K562 (cell line): Measurements from ENCODE around the gene POU2F1. TPM values are rescaled to one million over a fixed set of nuclear protein-coding genes. Genes with fewer than 3 reads are reported as not detected.

Experiments used
- ARID1B ChIP-seq: fragments of 450-650 bp; IDR thresholded peaks from 2 replicates; pipeline ENCODE4 v1.6.1; 2016; ENCODE audit warnings: antibody characterized with exemption, mild to moderate bottlenecking, inconsistent platforms
- CTBP1 ChIP-seq: fragments of 450-650 bp; IDR thresholded peaks from 2 replicates; pipeline ENCODE4 v1.6.1; 2016; ENCODE audit warnings: borderline replicate concordance
- MYC ChIP-seq, 2 experiments: fragments of 250-450 bp in 1 of 2; sonication (Bioruptor Pico) in 1 of 2; IDR thresholded peaks; 2 replicates each; pipeline versions ENCODE4 v1.5.1 to v1.6.1; 2012 to 2021; ENCODE audit warnings: low read depth in 2 of 2, borderline replicate concordance in 1 of 2, improper control_type of control experiment in 1 of 2, low read length in 1 of 2, mild to moderate bottlenecking in 1 of 2, moderate library complexity in 1 of 2
- NCOA4 ChIP-seq: fragments of 450-650 bp; IDR thresholded peaks from 2 replicates; pipeline ENCODE4 v1.6.1; 2018; ENCODE audit warnings: mild to moderate bottlenecking; ENCODE audit not compliant: partially characterized antibody
- PHF20 ChIP-seq: fragments of 450-650 bp; IDR thresholded peaks from 2 replicates; pipeline ENCODE4 v1.6.1; 2018; ENCODE audit not compliant: partially characterized antibody
- PTRF ChIP-seq: fragments of 450-650 bp; IDR thresholded peaks from 2 replicates; pipeline ENCODE4 v1.6.1; 2016; ENCODE audit warnings: mild to moderate bottlenecking, missing genetic modification characterization, missing compliant biosample characterization
- RBM15 ChIP-seq: fragments of 200-400 bp; formaldehyde crosslinking; IDR thresholded peaks from 2 replicates; pipeline ENCODE4 v1.6.1; 2018; ENCODE audit warnings: mild to moderate bottlenecking, low read length, moderate library complexity; ENCODE audit not compliant: insufficient read depth
- SAFB ChIP-seq: fragments of 200-400 bp; formaldehyde crosslinking; IDR thresholded peaks from 2 replicates; pipeline ENCODE4 v1.6.1; 2017; ENCODE audit warnings: low read depth, low read length, borderline replicate concordance
- TAL1 ChIP-seq: fragments of 450-650 bp; IDR thresholded peaks from 2 replicates; pipeline ENCODE4 v1.6.1; 2016; ENCODE audit warnings: mild to moderate bottlenecking
- TEAD4 ChIP-seq, 2 experiments: sonication (generic) in 1 of 2; formaldehyde crosslinking in 1 of 2; IDR thresholded peaks; 2 replicates each; pipeline versions ENCODE4 v1.6.1 to v1.8.0; 2012 to 2022; ENCODE audit warnings: borderline replicate concordance in 1 of 2, inconsistent platforms in 1 of 2, low read length in 1 of 2, mild to moderate bottlenecking in 1 of 2, missing genetic modification reagents in 1 of 2
- ZNF347 ChIP-seq: fragments of 450-650 bp; formaldehyde crosslinking; IDR thresholded peaks from 2 replicates; pipeline ENCODE4 v1.4.0; 2020; ENCODE audit warnings: low read depth, mild to moderate bottlenecking, moderate library complexity
- ZNF584 ChIP-seq: fragments of 200-800 bp; sonication (Bioruptor generic); IDR thresholded peaks from 2 replicates; pipeline ENCODE4 v1.6.1; 2016; ENCODE audit warnings: low read depth, mild to moderate bottlenecking, missing genetic modification characterization, missing compliant biosample characterization
- ZNF766 ChIP-seq: fragments of 200-800 bp; sonication (Bioruptor generic); conservative IDR thresholded peaks from 2 replicates; pipeline ENCODE4 v1.6.1; 2016; ENCODE audit warnings: missing genetic modification characterization, missing compliant biosample characterization
- ZNF785 ChIP-seq: fragments of 250-450 bp; sonication (Bioruptor Pico); IDR thresholded peaks from 2 replicates; pipeline ENCODE4 v1.4.0; 2020; ENCODE audit warnings: mild to moderate bottlenecking
- ZNF830 ChIP-seq: fragments of 250-450 bp; sonication (Bioruptor Pico); IDR thresholded peaks from 2 replicates; pipeline ENCODE4 v1.5.0; 2021; ENCODE audit warnings: mild to moderate bottlenecking
- ZSCAN32 ChIP-seq: fragments of 450-650 bp; formaldehyde crosslinking; IDR thresholded peaks from 2 replicates; pipeline ENCODE4 v1.4.0; 2020; ENCODE audit warnings: mild to moderate bottlenecking, moderate library complexity
- polyA plus RNA-seq, 8 experiments: library from polyadenylated mRNA; depleted of rRNA in 4 of 8; stranded (reverse) in 5 of 8; unstranded in 3 of 8; fragments of >200 nt; fragmentation: Nextera tagmentation in 2 of 8; fragmentation: Illumina TruSeq in 1 of 8; extraction: Ambion mirVana in 2 of 8; extraction: Trizol in 1 of 8; gene quantifications; 2 replicates each; pipeline versions ENCODE4 v1.2.1 to v1.2.3, GENCODE V29; 2011 to 2014; ENCODE audit warnings: inconsistent platforms in 1 of 8, missing spikeins in 1 of 8
- total RNA-seq, 7 experiments: library from RNA; depleted of rRNA in 6 of 7; stranded (reverse); fragments of >200 nt in 6 of 7; fragmentation: Illumina TruSeq in 2 of 7; extraction: Trizol in 2 of 7; gene quantifications; 2 replicates each; pipeline versions ENCODE4 v1.2.1 to v1.2.3, GENCODE V29; 2011 to 2021; ENCODE audit warnings: low replicate concordance in 1 of 7
- TF ChIP-seq, protein P1 (sequence below): sonication (generic); formaldehyde crosslinking; IDR thresholded peaks from 2 replicates; pipeline ENCODE4 v1.8.0; 2022; ENCODE audit warnings: mild to moderate bottlenecking, missing genetic modification reagents
- TF ChIP-seq, protein P2 (sequence below): fragments of 450-650 bp; IDR thresholded peaks from 2 replicates; pipeline ENCODE4 v1.6.1; 2016; ENCODE audit warnings: mild to moderate bottlenecking, moderate library complexity

POU2F1 gene
- total and polyA plus RNA-seq, 9 of the 15 experiments (the other 6 are each of a cell fraction or from before 2014, with no cell fraction given): 2.6 to 22.3 (median 8.8) TPM

DNA sequence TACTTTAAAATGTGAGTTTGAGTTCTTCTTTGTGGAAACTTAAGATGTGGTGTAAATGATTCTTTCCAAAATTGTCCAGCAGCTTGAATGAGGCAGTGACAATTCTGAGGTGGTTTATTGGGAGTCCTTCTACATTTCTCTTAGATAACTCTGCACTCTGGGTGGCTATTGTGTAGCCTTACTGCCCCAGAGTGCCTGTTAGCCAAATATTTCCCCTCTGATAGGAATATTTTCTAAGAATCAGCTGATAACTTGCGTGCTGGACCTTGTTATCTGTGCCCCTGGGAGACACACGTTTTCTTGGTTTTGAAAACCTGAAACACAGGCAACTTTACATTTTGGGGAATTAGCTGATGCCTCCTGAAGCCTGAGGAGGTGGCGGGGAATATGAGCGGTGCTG is 206.0 kb downstream of the POU2F1 start (continued):
- TF ChIP-seq SAFB (no peak), MYC (IDR thresholded peaks at IDR 0.05; ENCODE audit: low read depth, low read length) (peak; percentile 27; the same call in 1 of the 2 replicates), MYC (CRISPR knock-in tag; IDR thresholded peaks at IDR 0.05; ENCODE audit: borderline replicate concordance, low read depth) (no peak), CTBP1 (peak; percentile 22; the same call in 1 of the 2 replicates), PHF20 (no peak), ZSCAN32 (no peak), ZNF785 (no peak), ZNF830 (CRISPR knock-in tag) (no peak), TEAD4 (IDR thresholded peaks at IDR 0.05; ENCODE audit: low read length) (peak; percentile 59; the same call in 1 of the 2 replicates), TEAD4 (CRISPR knock-in tag; IDR thresholded peaks at IDR 0.05; ENCODE audit: borderline replicate concordance) (no peak), TAL1 (peak; percentile 28; the same call in 1 of the 2 replicates), ZNF347 (CRISPR knock-in tag) (no peak), RBM15 (no peak), ARID1B (peak; percentile 66), ZNF766 (CRISPR knock-in tag) (peak; percentile 75; the same call in 1 of the 2 replicates), ZNF584 (no peak), PTRF (tag) (no peak), NCOA4 (no peak)
- TF ChIP-seq, protein P1, sequence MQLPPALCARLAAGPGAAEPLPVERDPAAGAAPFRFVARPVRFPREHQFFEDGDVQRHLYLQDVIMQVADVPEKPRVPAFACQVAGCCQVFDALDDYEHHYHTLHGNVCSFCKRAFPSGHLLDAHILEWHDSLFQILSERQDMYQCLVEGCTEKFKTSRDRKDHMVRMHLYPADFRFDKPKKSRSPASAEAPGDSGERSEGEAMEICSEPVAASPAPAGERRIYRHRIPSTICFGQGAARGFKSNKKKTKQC: no peak
- TF ChIP-seq, protein P2, sequence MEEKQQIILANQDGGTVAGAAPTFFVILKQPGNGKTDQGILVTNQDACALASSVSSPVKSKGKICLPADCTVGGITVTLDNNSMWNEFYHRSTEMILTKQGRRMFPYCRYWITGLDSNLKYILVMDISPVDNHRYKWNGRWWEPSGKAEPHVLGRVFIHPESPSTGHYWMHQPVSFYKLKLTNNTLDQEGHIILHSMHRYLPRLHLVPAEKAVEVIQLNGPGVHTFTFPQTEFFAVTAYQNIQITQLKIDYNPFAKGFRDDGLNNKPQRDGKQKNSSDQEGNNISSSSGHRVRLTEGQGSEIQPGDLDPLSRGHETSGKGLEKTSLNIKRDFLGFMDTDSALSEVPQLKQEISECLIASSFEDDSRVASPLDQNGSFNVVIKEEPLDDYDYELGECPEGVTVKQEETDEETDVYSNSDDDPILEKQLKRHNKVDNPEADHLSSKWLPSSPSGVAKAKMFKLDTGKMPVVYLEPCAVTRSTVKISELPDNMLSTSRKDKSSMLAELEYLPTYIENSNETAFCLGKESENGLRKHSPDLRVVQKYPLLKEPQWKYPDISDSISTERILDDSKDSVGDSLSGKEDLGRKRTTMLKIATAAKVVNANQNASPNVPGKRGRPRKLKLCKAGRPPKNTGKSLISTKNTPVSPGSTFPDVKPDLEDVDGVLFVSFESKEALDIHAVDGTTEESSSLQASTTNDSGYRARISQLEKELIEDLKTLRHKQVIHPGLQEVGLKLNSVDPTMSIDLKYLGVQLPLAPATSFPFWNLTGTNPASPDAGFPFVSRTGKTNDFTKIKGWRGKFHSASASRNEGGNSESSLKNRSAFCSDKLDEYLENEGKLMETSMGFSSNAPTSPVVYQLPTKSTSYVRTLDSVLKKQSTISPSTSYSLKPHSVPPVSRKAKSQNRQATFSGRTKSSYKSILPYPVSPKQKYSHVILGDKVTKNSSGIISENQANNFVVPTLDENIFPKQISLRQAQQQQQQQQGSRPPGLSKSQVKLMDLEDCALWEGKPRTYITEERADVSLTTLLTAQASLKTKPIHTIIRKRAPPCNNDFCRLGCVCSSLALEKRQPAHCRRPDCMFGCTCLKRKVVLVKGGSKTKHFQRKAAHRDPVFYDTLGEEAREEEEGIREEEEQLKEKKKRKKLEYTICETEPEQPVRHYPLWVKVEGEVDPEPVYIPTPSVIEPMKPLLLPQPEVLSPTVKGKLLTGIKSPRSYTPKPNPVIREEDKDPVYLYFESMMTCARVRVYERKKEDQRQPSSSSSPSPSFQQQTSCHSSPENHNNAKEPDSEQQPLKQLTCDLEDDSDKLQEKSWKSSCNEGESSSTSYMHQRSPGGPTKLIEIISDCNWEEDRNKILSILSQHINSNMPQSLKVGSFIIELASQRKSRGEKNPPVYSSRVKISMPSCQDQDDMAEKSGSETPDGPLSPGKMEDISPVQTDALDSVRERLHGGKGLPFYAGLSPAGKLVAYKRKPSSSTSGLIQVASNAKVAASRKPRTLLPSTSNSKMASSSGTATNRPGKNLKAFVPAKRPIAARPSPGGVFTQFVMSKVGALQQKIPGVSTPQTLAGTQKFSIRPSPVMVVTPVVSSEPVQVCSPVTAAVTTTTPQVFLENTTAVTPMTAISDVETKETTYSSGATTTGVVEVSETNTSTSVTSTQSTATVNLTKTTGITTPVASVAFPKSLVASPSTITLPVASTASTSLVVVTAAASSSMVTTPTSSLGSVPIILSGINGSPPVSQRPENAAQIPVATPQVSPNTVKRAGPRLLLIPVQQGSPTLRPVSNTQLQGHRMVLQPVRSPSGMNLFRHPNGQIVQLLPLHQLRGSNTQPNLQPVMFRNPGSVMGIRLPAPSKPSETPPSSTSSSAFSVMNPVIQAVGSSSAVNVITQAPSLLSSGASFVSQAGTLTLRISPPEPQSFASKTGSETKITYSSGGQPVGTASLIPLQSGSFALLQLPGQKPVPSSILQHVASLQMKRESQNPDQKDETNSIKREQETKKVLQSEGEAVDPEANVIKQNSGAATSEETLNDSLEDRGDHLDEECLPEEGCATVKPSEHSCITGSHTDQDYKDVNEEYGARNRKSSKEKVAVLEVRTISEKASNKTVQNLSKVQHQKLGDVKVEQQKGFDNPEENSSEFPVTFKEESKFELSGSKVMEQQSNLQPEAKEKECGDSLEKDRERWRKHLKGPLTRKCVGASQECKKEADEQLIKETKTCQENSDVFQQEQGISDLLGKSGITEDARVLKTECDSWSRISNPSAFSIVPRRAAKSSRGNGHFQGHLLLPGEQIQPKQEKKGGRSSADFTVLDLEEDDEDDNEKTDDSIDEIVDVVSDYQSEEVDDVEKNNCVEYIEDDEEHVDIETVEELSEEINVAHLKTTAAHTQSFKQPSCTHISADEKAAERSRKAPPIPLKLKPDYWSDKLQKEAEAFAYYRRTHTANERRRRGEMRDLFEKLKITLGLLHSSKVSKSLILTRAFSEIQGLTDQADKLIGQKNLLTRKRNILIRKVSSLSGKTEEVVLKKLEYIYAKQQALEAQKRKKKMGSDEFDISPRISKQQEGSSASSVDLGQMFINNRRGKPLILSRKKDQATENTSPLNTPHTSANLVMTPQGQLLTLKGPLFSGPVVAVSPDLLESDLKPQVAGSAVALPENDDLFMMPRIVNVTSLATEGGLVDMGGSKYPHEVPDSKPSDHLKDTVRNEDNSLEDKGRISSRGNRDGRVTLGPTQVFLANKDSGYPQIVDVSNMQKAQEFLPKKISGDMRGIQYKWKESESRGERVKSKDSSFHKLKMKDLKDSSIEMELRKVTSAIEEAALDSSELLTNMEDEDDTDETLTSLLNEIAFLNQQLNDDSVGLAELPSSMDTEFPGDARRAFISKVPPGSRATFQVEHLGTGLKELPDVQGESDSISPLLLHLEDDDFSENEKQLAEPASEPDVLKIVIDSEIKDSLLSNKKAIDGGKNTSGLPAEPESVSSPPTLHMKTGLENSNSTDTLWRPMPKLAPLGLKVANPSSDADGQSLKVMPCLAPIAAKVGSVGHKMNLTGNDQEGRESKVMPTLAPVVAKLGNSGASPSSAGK: no peak
